Measurements from ENCODE around the gene POFUT2. TPM values are rescaled to one million over a fixed set of nuclear protein-coding genes. Genes with fewer than 3 reads are reported as not detected.

POFUT2 gene, protein sequence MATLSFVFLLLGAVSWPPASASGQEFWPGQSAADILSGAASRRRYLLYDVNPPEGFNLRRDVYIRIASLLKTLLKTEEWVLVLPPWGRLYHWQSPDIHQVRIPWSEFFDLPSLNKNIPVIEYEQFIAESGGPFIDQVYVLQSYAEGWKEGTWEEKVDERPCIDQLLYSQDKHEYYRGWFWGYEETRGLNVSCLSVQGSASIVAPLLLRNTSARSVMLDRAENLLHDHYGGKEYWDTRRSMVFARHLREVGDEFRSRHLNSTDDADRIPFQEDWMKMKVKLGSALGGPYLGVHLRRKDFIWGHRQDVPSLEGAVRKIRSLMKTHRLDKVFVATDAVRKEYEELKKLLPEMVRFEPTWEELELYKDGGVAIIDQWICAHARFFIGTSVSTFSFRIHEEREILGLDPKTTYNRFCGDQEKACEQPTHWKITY
- 21.5 and 25.5 TPM in 2 replicates for total RNA-seq

- peak; percentile 55 for DNase-seq (ENCODE audit: low read depth, low spot score)
Observed at GRCh38 chr21:45287438-45288391, at the start of gene POFUT2. POFUT2 (minus strand) TSS chr21:45287895; CDS start chr21:45287871, 24 bp downstream.

- DNase-seq (ENCODE audit: low read depth, low spot score) = no peak
Observed at GRCh38 chr21:45336870-45337269, 49.2 kb upstream of the POFUT2 start.

DNA sequence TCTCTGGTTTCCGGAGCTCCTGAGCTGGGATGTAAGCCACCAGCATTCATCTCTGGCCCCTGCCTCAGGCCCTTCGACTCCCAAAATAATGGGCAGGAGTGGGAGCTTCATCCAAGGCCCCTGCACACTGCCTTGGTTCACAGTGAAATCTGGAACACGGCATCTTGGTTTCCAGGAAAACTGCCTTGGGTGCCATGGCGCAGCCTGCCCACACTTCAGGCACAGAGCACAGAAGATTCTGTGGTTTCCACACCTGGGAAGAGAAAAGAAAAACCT is 48.8 kb upstream of the POFUT2 start:
- no peak for DNase-seq (ENCODE audit: low read depth, low spot score)

GRCh38 chr21:45335761-45336534 is 48.3 kb upstream of the POFUT2 start:
- no peak for DNase-seq (ENCODE audit: low read depth, low spot score)

GRCh38 chr21:45335151-45335760 is 47.6 kb upstream of the POFUT2 start:
- no peak for DNase-seq (ENCODE audit: low read depth, low spot score)

GRCh38 chr21:45334591-45335081 is 46.9 kb upstream of the POFUT2 start:
- DNase-seq (ENCODE audit: low read depth, low spot score) = no peak

DNA sequence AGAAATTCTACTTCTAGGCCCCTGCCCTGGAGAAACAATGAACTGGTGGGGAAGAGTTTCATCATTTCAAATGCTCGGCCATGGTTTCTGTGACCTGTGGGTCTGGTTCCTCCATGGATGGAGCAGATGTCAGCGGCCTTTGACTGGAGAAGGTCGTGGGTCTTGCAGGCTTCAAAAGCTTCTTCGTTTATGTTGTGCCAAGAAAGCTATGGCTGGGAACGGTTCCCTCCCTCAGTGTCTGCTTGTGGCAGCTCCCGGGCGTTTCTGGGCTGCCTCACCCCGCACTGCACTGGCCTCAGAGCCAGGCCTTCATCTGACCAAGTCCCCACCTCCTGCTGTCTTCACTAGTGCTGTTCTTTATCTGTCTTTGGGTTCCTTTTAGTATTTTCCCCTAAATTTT is 46.4 kb upstream of the POFUT2 start:
- DNase-seq (ENCODE audit: low read depth, low spot score) = no peak

DNA sequence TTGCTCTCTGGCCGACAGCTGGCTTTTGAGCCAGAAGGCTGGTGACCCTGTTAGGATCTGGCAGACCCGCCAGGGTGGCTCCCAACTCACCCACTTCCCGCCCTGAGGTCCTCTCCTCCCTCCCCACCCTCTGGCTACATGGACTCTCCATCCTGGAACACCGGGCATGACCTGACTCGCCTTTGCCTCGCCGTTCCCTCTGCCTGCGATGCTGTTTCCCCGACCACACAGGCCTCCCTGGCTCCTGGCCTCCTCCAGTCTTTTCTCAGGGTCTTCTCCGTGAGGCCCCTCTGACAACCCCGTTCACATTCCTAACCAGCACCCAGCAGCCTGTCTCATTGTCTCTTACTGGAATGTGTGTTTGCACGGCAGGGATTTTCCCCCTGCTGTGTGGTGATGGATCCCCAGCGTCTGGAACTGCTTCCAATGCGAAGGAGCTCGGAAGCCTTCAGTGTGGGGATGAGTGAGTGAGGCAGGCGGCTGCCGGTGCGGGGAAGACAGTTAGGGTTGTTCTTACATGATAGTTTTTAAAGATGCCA is 46.0 kb upstream of the POFUT2 start:
- no peak for DNase-seq (ENCODE audit: low read depth, low spot score)

DNA sequence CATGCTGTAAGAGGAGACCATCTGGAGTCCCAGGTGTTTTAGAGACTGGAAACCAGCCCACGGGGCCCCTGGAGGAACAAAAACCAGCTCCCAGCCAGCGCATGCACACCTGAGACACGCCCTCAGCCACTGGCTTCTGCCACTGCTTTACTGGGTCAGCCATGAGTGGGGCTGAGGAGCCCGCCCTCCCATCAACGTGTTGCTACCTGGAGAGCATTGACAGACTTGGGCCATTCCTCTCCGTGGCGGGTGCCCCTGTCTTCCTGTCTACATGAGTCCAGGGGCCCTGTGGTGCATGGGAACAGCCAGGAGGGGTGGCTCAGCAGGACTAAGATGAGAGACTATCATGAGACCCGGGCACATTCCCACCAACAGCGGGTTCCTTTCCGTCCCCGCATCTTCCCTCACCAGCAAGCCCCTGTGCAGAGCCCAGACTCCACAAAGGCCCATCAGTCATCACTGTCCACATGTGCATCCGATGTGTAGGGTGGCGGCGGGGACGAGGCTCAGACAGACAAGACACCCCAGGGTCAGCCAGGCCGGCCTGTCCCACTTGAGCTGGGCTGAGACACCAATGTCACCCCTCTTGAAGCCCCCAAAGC is 45.4 kb upstream of the POFUT2 start:
- DNase-seq (ENCODE audit: low read depth, low spot score) = no peak

DNA sequence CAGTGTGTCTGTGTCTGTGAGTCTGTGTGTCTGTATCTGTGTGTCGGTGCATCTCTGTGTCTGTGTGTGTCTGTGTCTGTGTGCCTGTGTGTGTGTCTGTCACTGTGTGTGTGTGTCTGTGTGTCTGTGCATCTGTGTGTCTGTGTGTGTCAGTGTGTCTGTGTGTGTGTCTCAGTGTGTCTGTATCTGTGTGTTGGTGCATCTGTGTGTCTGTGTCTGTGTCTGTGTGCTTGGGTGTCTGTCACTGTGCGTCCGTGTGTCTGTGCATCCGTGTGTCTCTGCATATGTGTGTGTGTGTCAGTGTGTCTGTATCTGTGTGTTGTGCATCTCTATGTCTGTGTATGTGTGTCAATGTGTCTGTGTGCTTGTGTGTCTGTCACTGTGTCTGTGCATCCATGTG is 44.7 kb upstream of the POFUT2 start:
- DNase-seq (ENCODE audit: low read depth, low spot score) = no peak

- no peak for DNase-seq (ENCODE audit: low read depth, low spot score)
Observed at GRCh38 chr21:45331531-45332147, 43.9 kb upstream of the POFUT2 start.

- DNase-seq (ENCODE audit: low read depth, low spot score) = no peak
Observed at GRCh38 chr21:45330851-45331261, 43.2 kb upstream of the POFUT2 start.

GRCh38 chr21:45330075-45330781 is 42.5 kb upstream of the POFUT2 start:
- no peak for DNase-seq (ENCODE audit: low read depth, low spot score)

GRCh38 chr21:45329261-45330074 is 41.8 kb upstream of the POFUT2 start:
- no peak for DNase-seq (ENCODE audit: low read depth, low spot score)

GRCh38 chr21:45328198-45329091 is 40.8 kb upstream of the POFUT2 start:
- DNase-seq (ENCODE audit: low read depth, low spot score) = no peak

DNA sequence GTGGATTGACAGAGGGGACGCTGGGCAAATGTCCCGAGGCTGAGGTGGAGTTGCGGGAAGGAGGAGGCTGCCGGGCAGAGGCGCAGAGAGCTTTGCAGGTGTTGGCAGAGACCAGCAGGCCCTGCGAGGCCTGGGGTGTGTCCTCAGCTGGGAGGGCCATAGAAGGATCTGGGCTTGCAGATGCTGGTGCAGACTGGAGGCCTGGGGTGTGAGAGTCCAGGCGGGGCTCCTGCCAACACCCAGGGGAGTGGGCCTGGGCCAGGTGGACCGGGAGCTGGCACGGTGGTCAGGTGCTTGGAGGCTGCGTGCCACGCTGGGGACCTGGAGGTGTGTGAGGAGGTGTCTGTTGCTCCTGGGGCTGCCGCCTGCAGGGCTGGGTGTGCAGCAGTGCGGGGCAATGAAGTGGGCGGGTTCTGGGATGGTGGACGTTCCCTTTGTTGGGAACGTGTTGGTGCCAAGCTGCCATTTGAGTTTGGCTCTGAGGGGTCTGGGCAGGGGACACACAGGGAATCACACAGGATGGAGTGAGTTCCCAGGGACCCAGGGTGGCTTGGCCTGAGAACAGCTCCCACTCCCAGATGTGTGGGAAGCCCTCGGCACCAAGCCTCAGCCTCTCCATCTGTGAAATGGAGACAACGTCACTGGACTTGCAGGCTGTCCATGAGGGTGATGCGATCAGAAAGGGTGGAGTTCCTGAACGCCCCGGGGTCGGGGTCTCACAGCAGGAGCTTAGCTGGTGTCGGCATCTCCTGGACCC is 39.9 kb upstream of the POFUT2 start:
- no peak for DNase-seq (ENCODE audit: low read depth, low spot score)
